GM19035 (cell line): ENCODE results near the gene PVRIG.
"Not testable (repeated sequence)": the region's sequence is repeated elsewhere in the genome, so short reads cannot be mapped to it uniquely, and the experiment has no call there.

Experiments used
- ATAC-seq: cut with Tn5 transposase; IDR thresholded peaks from one replicate; pipeline ENCODE4 v1.9.1; 2021; ENCODE audit not compliant: unreplicated experiment

The PVRIG gene

GRCh38 chr7:100224891-100225290 lies 5.1 kb downstream of the PVRIG start:
- ATAC-seq: not testable (repeated sequence)

GRCh38 chr7:100234660-100235317 lies 15.0 kb downstream of the PVRIG start:
- not testable (repeated sequence) for ATAC-seq

- ATAC-seq: not testable (repeated sequence)
Measured at GRCh38 chr7:100239975-100240374, 20.2 kb downstream of the PVRIG start.

- ATAC-seq: not testable (repeated sequence)
Measured at GRCh38 chr7:100243385-100243784, 23.6 kb downstream of the PVRIG start.

GRCh38 chr7:100244988-100245605 lies 25.3 kb downstream of the PVRIG start:
- not testable (repeated sequence) for ATAC-seq

- ATAC-seq: not testable (repeated sequence)
Measured at GRCh38 chr7:100246121-100246864, 26.5 kb downstream of the PVRIG start.

- not testable (repeated sequence) for ATAC-seq
Measured at GRCh38 chr7:100246865-100247137, 27.1 kb downstream of the PVRIG start.

GRCh38 chr7:100247152-100247757 lies 27.5 kb downstream of the PVRIG start:
- no peak for ATAC-seq

GRCh38 chr7:100248483-100248882 lies 28.7 kb downstream of the PVRIG start:
- ATAC-seq: no peak

- ATAC-seq: no peak
Measured at GRCh38 chr7:100257017-100257416, 37.3 kb downstream of the PVRIG start.

- not testable (repeated sequence) for ATAC-seq
Measured at GRCh38 chr7:100259984-100260383, 40.2 kb downstream of the PVRIG start.

- ATAC-seq: not testable (repeated sequence)
Measured at GRCh38 chr7:100262896-100263295, 43.1 kb downstream of the PVRIG start.

GRCh38 chr7:100264223-100264622 lies 44.5 kb downstream of the PVRIG start:
- ATAC-seq: not testable (repeated sequence)

- not testable (repeated sequence) for ATAC-seq
Measured at GRCh38 chr7:100264669-100265165, 45.0 kb downstream of the PVRIG start.

- not testable (repeated sequence) for ATAC-seq
Measured at GRCh38 chr7:100265851-100266250, 46.1 kb downstream of the PVRIG start.

- no peak for ATAC-seq
Measured at GRCh38 chr7:100266576-100267354, 47.0 kb downstream of the PVRIG start.

- ATAC-seq: no peak
Measured at GRCh38 chr7:100267648-100268047, 47.9 kb downstream of the PVRIG start.

- not testable (repeated sequence) for ATAC-seq
Measured at GRCh38 chr7:100268882-100269281, 49.1 kb downstream of the PVRIG start.

GRCh38 chr7:100269306-100270045 lies 49.7 kb downstream of the PVRIG start:
- ATAC-seq: not testable (repeated sequence)
